ENCODE data around the gene FNDC3A.
"Not testable (repeated sequence)": the region's sequence is repeated elsewhere in the genome, so short reads cannot be mapped to it uniquely, and the experiment has no call there.

Gene FNDC3A

DNA sequence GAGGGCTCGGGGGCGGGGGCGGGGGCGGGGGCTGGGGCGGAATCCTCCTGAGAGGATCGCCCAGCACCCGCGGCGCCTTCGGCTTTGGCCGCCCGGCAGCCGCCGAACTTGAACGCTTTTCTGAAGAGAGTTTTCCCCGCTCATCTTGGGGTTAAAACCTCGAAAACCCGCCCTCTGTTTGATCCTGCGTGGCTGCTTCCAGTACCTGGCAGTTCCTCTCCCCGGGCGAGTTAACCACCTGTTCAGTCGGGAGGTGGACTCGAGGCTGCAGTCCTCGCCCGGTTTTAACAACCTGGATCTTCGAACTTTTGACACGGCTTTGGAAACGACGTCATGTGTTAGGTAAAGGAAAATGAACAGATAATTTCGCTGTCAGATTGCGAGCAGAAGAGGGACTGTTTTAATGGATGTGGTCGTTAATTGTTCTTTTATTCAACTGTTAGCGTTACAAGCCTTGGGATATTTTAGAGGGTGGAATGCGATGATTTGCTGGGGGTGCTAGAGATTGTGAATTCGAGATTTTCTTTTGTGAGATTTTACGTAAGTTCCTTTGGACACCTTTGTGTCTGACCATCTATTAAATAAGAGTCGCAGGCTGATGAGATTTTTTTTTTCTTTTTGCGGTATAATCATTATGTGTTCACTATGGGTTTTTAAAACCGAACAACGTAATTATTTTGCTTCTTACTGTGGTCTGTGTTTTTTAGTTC is 1.0 kb downstream of the FNDC3A start:
- peak; percentile 81 for DNase-seq (ENCODE audit: low spot score)

DNA sequence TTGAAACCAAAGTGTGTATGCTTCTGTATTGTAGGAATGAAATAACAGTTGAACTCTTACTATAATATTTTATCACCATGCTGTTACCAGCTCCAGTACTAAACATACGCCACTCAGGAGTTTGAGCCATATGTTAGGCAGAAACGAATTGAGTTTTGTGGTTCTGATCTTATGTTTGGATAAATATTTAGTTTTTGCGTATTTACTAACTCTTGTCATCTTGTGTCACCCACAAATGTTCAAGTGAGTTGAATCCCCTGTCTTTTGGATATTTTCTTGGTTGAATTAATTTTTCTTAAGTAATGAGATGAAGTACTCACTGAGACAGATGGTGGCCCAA is 1.5 kb downstream of the FNDC3A start:
- peak; percentile 33 for DNase-seq (ENCODE audit: low spot score)

DNA sequence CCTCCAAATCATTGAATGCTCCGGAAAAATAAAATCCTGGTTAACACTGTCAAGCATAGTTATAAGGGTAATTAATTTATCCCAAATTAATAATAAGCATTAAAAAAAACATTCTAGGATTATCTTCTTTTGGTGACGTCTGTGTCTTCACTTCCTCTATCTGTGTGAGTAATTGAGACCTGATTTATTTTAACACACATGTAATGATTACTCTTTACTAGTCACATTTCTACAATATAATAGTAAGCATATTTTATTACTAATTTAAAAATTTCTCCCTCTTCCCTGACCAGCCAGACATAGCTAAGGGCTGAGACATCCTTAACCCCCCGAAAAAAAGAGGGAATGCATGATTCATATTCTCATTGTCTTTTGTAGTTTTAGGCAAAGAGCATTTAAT is 2.3 kb downstream of the FNDC3A start:
- DNase-seq (ENCODE audit: low spot score) = no peak

DNA sequence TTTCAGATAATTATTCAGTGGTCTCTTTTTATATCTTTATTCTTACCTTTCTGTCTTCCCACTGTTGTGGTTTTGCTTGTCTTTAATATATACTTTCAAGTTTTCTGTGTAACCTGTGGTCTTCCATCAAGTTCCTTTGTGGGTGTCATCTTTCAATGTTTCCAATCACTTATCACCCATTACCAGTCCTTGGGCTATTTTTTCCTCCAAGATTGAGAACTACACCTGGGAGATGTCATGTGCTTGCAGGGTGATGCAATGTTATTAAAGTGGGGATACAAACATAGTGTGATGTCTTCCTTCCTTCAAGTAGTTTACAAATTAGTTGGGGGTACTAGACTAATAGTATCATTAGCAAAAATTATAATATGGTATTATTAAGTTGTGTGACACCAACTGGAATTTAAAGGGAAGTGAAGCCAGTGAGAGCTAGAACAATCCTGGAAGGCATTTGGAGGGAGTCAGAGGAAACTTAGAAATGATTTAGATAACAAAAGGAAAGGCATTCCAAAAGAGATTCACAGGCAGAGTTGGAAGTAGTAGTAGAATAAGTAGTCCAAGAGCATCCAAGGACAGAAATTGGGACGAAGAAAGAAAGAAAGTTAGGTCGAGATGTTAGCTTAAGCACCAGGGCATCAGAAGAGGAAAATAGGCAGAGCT is 3.4 kb downstream of the FNDC3A start:
- no peak for DNase-seq (ENCODE audit: low spot score)

DNA sequence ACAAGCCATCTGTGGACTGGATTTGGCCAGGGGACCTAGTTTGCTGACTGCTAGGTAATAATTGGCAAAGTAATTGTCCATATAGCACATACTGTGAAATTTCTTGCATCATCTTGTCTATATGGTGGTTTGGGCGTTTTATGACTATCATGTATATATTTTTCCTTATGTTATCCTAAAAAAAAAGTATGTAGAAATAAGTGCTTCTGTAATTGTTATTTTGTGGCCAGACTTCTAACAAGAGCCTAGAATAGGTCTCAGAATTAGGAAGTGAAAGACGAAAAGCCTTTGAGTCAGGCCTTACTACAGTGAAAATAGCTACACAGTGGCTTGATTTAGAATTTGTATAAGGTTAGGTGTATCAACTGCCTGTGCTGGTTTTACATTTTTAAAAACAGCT is 4.2 kb downstream of the FNDC3A start:
- no peak for DNase-seq (ENCODE audit: low spot score)

DNA sequence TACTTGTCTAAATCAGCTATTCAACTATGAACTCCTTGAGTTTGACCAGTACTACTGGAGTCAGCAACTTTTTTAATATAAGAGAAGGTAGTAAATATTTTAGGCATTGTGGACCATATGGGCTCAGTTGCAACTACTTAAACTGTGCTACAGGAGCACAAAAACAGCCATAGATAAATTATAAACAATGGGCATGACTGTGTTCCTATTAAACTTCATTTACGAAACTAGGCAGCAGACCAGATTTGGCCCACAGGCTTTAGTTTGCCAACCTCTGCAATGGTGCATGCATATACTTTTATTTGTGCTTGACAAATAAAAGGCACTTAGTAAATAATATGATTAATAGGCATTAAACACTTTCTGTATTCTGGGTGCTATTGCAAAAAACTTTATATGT is 7.6 kb downstream of the FNDC3A start:
- DNase-seq (ENCODE audit: low spot score) = no peak

DNA sequence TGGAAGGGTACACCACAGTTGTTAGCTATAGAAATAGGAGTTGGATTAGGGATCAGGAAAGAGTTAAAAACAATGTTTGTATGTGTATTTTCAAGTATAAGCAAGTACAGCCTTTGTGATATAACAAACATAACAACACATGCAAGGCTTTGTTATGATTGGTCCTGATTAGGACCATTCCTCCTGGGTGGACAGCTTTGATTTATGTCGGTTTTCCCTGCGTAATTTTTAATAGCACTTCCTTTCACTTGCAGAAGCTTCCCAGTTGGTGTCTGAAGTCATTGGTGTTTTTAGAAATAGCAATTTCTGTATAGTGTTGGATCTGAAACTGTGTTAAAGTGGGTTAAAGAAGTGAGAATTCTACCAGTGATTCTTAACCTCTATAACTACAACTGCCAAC is 10.0 kb downstream of the FNDC3A start:
- no peak for DNase-seq (ENCODE audit: low spot score)

DNA sequence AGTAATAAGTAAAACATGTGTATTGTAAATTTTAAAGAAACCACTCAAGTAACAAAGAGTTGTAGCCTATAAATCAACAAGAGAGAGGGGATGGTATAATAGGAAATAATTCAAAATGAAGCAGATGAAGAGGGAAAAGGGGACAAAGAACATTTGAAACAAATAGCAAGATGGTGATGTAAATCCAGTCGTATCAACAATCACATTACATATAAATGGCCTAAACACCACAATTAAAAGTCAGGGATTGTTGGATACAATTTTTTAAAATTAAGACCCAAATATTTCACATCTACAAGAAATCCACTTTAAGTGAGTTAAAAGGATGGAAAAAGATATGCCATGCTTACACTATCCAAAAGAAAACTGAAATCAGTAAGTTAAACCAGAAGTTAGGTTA is 15.2 kb downstream of the FNDC3A start:
- DNase-seq (ENCODE audit: low spot score) = no peak

DNA sequence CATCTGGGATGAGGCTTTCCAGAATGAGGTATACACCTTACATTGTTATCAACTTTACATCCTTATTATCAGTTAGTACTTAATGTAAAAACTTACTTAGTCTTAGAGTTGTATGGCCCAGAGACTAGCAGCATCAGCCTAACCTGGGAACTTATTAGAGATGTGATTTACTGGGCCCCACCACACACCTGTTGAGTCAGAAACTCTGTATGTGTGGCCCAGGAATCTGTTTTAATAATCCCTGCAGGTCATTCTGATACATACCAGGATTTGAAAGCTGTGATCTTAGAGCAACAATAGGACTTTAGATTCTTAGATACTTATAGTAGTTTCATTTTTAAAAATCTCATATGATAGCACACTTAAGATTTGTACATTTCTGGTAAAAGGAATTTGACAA is 17.4 kb downstream of the FNDC3A start:
- no peak for DNase-seq (ENCODE audit: low spot score)

DNA sequence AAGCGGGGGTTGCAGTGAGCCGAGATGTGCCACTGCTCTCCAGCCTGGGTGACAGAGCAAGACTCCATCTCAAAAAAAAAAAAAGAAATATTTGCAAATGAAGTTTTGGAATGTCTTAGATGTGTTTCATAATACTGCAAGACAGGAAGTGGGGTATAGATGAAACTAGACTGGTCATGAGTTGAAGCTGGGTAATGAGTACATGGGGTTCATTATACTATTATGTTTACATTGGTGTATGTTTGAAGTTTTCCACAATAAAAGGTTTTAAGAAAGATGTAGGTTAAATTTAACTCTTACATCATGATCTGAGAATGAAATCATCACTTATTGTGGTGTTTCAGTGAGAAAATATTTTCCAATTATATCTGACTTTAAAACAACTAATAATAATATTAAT is 19.0 kb downstream of the FNDC3A start:
- no peak for DNase-seq (ENCODE audit: low spot score)

DNA sequence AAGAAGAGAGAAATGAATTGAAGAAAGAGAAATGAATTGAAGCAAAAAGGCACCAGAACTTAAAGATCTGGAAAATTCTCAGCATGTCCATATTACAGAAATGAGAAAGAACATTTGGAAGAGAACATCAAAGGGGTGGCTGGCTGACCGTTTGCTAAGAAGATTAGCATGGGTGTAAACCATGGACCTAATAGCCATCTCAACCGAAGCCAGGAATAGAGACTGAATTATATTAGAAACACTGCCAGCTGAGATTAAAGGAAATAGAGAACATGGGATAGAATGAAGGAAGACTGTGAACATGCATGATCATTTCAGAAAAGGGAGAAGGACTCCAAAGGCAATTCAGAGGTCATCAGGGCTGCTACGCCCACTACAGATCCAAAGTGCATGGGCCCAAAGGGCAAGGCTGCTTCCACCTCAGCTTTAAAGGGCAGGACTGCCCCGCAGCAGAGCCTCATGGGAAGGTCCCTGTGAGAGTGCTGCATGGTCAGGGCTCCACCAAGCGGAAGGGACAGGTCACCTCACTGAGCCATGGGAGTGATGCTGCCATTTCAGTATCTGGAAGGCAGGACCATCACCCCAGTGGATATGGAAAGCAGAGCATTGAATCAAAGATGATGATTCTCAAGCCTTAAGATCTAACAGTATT is 23.1 kb downstream of the FNDC3A start:
- DNase-seq (ENCODE audit: low spot score) = no peak

DNA sequence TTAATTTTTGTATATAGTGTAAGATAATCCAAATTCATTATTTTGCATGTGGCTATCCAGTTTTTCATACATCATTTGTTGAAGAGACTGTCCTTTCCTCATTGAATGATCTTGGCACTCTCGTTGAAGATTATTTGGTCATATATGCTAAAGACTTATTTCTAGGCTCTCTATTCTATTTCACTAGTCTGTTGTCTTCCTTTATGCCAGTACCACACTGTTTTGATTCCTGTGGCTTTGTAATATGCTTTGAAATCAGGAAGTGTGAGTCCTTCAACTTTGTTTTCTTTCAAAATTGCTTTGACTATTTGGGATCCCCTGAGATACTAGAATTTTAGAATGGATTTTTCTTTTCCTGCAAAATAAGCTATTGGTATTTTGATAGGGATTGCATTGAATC is 24.5 kb downstream of the FNDC3A start:
- no peak for DNase-seq (ENCODE audit: low spot score)

DNA sequence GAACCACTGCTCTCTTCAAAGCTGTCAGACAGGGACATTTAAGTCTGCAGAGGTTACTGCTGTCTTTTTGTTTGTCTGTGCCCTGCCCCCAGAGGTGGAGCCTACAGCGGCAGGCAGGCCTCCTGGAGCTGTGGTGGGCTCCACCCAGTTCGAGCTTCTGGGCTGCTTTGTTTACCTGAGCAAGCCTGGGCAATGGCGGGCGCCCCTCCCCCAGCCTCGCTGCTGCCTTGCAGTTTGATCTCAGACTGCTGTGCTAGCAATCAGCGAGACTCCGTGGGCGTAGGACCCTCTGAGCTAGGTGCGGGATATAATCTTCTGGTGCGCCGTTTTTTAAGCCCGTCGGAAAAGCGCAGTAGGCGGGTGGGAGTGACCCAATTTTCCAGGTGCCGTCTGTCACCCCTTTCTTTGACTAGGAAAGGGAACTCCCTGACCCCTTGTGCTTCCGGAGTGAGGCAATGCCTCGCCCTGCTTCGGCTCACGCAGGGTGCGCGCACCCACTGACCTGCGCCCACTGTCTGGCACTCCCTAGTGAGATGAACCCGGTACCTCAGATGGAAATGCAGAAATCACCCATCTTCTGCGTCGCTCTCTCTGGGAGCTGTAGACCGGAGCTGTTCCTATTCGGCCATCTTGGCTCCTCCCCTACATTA is 43.4 kb downstream of the FNDC3A start:
- not testable (repeated sequence) for DNase-seq (ENCODE audit: low spot score)

DNA sequence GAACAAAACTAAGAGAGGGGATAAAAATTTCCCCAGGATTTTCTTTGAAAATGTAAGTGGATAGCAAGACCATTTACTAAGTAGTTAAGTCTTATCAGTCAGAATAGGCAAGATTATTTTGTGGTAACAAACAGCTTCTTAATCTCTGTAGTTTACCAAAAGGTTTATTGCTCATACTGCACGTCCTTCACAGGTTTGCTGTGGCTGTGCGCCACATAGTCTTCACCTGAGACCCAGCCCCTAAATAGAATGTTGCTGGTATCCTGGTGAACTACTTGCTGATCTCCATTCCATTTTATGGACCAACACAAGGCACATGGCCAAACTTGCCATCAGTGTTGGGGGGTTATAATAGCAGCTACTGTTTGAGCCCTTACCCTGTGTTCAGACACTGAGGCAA is 44.6 kb downstream of the FNDC3A start:
- no peak for DNase-seq (ENCODE audit: low spot score)

DNA sequence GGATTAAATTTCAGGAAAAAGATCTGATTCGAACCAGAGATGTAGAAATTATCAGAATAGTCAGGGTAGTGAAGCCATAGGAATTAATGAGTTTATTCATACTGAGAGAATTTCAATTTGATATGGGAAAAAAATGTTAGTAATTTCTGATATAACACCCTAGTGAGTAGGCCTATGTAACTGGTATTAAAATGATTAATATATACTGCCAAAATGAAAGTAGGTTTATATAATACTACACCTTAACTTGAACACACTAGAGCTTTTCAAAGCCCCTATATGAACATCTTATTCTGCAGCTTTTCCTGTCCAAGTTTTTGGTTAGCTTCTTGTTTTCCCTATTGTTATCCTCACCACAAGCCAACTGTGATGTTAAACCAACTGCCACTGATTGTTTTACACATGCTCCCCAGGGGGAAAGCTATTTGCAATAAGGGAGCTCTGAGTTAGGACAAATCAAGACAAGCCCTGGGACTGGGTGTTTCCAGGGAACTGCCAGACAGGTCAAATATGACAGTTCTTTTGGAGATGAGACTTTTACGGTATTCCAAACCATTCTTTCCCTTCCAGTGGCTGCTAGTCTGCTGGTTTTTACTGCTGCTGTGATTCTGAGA is 45.3 kb downstream of the FNDC3A start:
- DNase-seq (ENCODE audit: low spot score) = no peak

DNA sequence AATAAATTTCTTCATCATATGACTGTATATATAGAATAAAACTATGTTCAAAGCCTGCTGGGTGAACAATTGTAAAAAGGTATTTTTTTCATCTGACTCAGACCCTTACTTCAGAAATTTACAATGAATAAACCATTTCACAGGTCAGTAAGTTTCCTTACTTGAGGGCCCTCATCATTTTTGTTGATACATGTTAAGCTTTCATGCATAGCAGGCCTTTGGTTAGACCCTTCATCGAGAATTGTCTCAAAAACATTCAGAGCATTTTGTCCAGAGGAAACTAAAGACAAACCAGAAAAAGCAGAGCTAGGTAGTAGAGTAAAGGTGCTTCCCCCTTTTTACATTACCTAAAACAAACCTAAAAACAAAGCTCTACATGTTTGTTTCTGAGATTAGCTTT is 46.2 kb downstream of the FNDC3A start:
- DNase-seq (ENCODE audit: low spot score) = no peak

DNA sequence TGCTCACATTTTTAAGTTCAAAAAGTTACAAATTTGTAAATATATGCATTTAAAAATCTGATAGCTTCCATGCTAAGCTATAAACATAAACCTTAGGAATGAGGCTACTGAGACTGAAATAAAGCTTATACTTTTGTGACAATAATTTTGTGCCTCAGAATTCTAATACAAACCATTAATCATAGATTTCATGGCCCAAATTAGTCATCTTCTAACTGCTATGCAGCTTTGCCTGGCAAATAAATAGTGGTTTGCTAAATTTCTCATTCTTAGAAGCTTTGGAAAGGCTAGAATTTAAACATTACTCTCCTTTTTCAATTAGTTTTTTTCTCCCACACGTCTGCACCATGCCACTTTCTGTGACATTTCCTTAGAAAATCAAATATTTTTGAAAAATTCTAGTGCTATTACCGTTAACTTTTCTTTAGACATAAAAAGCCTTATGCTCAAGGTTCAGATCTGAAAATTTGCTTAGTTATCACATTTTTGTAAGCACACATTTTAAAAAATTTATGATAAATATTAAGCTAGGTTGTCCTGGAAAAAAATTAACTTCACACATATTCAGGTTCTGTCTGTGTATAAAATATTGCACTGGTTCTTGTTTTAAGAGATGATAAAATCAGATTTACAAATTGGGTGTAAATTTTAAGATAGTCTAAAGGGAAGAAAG is 46.9 kb downstream of the FNDC3A start:
- no peak for DNase-seq (ENCODE audit: low spot score)

DNA sequence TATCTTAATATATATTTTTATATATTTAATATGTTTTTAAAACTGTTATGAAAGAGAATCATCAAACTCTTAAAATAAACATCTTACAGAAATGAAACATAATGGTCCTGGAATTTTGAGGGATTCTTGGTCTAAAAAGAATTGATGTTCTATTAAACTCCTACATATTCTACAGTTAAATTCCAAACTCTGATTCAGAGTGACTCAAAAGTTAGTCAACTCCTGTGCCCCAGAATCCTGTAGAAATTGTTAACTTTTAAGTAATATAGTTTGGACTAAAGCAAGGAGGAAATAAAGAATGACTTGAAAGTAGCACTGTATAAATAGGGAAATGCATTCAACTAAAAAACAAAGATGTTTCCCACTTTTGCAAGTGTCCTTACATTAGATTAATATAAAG is 47.7 kb downstream of the FNDC3A start:
- DNase-seq (ENCODE audit: low spot score) = no peak

DNA sequence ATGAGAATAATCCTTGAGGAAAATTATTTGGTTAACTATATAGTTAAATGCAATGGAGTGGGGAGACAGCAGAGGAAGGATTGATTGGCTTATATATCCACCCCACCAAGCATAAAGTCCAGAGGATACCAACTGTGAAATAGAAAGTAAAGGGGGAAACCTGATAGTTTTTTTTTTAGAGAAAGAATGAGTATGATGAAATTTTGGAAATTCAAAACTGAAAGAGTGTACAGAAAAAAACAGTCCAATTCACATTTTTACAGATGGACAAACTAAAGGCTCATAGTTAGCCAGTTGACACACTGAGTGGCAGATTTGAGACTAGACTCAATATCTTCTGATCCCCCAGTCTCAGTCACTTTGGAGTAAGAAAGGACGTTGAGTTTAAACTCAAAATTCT is 51.1 kb downstream of the FNDC3A start:
- DNase-seq (ENCODE audit: low spot score) = no peak

DNA sequence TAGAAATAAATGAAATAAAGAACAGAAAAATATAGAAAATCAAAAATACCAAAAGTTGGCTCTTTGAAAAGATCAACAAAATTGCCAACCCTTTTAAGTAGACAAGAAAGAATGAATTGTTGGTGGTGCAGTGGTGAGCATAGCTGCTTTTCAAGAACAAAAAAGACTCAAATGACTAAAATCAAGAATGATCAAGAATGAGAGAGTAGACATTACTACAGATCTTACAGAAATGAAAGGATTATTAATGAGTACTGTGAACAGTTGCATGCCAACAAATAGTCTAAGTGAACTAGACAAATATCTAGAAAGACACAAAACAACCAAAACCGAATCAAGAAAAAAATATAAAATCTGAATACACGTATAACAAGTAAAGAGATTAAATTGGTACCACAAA is 53.9 kb downstream of the FNDC3A start:
- DNase-seq (ENCODE audit: low spot score) = no peak

DNA sequence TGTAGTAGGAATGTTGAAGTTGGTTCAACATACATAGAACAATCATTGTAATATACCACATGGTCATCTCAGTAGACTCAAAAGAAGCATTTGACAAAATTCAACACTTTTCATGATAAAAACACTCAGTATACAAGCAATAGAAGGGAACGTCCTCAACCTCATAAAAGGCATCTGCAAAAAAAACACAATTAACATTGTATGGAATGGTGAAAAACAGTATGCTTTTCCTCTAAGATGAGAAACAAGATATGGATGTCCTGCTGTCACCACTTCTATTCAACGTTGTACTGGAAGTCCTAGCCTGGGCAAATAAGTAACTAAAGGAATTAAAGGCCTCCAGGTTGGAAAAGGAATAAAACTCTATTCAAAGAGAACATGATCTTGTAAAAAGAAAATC is 54.5 kb downstream of the FNDC3A start:
- no peak for DNase-seq (ENCODE audit: low spot score)

DNA sequence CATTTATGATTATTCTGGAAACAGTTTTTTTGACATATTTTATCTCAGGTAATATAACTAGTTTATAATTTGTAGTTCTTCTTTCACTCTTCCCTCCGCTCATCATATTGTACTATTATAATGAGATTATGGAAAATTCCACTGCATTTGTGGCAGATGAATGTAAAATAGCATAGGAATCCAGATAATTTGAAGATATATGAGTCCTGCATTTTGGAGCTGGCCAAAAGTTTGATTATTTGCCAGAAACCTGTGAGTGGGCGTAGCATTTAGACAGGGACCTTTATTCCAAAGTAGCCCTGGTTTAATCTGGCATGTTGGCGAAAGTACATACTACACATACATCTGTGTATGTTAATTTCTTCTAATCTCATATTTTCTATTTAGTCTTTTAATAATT is 65.2 kb downstream of the FNDC3A start:
- no peak for DNase-seq (ENCODE audit: low spot score)

Measured in cerebellar cortex (tissue), 1 donor.